GM21367 (cell line): ENCODE results near the gene FGF3.

ENCODE experiments used
- ATAC-seq: cut with Tn5 transposase; IDR thresholded peaks from one replicate; pipeline ENCODE4 v1.9.1; 2021; ENCODE audit not compliant: unreplicated experiment

FGF3 gene

DNA sequence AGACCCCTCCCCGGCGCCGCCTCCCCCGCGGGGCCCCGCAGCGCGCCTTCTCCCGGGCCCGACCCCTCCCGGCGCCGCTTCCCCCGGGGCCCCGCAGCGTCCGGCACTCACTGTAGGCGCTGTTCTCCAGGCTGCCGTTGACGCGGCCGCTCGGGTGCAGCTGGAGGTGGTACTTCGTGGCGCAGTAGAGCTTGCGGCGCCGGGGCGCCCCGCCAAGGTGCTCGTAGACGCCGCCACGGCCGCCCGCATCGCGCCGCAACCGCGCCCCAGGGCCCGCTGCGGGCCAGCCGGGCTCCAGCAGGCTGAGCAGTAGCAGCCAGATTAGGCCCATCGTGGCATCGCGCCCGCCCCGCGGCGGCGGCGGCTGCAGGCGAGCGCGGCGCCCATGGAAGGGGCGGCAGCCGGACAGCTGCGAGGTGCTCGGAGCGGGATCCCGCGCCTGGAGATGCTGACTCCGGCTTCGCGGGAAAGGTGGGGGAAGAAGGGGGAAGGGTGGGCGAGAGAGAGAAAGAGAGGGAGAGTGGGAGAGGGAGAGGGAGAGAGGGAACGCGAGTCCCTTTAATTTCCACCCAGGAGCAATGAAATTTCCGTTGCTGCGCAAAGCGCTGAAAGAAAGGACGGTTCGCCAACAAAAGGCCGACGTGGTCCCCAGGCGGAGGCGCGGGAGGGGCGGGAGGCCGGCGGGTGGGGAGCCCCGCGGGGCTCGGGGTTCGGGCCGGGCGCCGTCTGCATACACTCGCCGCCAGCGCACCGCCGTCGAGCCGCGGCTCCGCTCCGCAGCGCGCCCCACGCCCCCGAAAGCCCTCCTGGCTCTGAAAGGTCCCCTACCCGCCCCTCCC, at the start of gene FGF3:
TSS of gene FGF3 (minus strand) at position 814 of the 839 bp plus-strand sequence. CDS start at position 331, 483 bp downstream.
- ATAC-seq, result no peak

DNA sequence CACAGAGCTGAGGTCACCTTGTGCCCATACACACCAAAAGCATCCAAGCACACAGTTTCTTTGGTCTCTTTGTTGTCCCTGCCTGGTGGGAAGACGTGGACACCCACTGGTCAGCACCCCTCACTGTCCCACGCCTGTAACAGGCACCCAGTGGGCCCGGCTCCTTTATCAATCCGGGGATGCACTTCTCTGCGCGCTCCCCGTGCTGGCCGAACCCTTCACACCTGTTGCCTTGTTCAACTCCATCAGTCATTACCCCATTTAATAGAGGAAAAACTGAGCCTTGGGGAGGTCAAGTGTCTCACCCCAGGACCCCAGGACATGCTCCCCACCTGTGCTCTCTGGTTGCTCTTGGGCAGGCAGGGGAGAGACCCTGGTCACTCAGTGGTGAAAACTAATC, 49.7 kb upstream of the FGF3 start:
- ATAC-seq, result no peak

DNA sequence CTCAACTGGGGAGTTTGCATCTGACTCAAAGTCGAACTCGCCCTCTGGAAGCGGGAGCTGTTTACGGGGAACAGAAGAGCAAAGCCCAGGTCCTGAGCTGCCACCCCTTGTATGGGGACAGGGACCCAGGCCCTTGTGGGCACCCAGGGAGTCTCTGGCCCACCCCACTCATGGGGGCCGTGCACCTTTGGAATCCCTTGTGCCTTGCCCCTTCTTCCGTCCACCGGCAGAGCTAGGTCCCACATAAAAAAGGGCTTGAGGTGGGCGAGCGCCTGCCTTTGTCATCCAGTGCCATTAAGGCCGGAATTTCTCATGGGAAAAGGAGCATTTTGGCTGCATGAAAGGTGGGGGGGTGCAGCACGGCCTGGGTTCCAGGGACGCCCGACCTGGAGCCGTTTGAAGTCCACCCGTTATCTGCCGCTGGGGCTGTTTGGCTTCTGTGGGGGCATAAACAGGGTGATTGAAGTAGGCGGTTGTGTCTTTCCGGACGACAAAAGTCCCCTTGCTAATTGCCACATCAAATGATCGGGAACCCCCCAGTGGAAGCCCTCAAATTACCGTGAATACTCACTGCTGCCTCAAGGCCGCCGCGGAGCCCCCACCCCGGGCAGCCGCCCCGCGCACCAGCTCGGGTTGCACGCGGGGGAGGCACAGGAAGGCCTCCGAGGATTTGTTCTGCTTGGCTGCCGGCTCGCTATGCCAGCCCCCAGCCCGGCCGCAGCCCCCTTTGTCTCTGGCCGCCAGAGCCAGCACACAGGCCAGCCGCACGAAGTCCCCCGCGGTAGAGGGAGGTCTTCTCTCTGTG, 49.0 kb upstream of the FGF3 start:
- ATAC-seq, result no peak

DNA sequence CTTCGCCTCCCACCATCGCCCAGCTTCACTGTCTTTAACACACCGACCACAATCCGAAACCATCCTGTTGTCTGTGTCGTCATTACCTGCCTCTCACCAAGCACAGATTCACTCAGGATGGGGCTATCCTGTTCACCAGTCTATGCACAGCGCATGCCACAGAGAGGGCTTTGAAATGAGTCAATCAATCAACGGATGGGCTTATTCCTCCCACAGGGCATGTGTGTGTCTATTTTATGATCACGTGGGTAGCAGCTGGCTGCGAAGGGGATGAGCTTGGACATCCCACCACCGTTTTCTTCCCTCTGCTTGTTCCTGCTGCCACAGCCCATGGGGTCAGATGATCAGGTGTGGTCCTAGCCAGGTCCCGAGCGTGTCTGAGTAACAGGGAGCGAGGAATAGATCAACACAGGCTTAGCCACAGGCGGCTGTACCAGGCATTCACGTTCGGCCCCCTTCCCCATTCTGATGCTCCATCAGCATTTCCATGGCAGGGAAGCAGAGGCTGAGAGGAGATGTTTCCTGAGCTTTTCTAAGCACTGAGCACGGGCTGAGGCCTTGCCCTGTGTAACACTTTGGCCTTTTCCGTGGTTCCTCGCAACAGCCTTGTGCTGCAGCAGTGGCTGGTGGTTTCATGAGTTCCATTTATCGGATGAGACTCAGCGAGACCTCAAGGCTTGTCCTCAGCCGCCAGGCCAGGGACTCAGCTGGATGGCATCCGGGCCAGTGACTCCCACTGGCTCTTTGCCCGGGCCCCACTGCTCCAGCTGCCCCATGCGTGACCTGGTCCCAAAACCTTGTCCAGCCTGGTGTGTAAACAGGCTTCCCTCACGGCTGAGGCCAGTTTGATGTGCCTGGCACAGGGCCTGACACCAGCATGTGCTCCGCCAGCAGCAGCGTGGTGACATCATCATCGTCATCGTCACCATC, 48.1 kb upstream of the FGF3 start:
- no peak for ATAC-seq

DNA sequence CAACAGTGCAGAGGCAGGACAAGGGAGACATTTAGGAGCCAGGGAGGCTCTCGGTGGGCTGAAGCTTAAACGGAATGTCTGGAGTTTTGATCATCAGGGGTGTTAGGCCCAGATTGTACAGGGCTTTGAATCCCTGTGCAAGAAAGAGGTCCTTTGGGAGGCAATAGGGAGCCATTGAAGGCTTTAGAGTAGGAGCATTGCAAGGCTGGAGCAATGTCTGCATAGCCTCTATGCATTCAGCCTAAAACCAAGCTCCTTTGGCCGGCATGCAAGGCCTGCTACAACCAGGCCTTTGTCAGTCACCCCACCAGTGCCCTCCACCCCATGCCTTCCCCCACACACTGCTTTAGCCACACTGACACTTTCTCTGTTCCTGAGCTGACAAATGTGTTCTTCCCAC, 47.4 kb upstream of the FGF3 start:
- no peak for ATAC-seq

DNA sequence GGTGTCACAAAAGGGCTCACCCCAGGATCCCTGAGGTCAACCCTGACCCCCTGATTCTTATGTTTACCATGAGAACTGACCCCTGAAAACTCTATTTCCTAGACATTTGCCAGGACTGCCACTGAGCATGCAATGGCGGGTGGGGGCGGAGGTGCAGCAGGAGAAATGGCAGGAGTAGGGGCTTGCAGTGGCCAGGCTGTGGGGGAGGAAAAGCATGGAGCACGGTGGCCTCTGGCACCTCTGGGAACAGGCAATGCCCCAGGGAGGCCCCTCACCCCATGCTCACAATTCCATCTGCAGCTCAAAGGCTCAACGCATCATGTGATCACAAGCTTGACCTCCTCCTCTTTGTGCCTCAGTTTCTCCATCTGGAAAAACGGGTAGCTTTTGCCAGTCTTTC, 46.5 kb upstream of the FGF3 start:
- ATAC-seq, result no peak

DNA sequence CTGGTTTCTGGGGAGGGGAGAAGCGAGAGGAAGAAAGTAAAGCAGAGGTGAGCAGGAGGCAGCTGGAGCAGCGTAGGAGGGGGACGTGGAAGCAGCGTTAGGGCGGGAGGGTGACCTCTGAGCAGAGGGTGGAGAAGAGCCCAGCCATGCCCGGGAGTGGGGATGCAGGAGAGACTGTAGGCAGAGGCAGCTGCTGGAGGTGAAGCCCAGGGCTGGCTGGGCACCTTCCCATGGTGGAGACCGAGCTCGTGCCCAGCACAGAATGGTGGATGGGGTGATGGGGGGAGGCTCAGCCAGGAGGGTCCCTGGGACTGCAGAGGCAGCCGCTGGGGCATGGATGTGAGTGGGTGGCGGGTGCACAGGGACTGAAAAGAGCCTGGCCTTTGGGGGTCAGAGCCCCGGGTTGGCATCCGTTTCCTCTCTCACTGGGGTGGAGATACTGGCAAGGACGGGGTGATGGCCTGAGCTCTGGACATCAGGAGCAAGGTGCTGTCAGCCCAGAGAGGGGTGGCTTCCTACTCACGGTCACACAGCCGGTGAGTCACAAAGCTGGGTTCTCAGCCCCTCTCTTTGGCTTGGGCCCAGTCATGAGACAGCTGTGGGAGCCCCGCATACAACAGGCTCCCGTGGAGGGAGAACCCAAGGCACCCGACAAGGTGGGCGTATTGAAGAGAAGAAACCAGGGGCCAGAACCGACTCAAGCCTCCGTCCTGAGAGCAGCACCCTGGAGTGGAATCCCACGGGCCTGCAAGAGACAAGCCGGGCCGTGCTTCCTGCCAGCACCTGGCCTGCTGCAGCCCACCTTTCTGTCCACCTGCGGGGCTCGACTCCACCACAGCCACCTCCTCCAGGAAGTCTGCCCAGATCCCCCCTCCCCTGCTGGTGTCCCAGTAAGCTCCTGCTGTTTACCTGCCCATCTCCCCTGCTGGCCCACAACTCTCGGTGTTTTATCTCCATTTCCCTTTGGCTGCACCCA, 45.8 kb upstream of the FGF3 start:
- no peak for ATAC-seq

DNA sequence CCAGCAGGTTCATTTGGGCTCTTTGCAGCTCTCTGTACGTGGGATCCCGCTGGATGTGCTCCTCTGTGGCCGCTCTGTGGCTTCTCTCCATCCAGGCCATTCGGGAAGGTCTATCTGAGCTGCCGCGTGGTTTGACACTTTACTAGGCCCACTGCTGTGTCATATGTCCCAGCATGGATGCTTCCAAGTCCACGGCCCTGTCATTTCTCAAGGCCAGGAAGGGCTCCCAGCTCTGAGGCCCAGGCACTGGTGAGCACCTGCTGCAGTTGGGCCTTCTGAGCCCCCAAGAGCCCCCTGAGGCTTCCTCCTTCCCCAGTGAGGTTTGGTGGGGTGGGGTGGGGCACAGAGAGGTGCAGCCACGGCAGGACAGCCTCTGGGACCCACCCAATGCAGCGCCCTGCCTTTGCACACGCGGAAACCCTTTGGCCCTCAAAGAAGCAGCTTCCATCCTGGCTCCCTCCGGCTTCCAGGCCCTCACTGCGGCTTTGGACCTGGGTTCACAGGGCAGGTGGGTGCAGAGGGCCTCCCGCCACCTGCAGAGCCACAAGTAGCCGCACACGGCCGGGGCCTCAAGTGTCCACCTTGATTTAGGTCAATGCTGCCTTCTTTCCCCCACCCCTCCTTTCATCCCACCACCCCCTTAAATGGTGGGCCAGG, 44.5 kb upstream of the FGF3 start:
- ATAC-seq, result no peak

DNA sequence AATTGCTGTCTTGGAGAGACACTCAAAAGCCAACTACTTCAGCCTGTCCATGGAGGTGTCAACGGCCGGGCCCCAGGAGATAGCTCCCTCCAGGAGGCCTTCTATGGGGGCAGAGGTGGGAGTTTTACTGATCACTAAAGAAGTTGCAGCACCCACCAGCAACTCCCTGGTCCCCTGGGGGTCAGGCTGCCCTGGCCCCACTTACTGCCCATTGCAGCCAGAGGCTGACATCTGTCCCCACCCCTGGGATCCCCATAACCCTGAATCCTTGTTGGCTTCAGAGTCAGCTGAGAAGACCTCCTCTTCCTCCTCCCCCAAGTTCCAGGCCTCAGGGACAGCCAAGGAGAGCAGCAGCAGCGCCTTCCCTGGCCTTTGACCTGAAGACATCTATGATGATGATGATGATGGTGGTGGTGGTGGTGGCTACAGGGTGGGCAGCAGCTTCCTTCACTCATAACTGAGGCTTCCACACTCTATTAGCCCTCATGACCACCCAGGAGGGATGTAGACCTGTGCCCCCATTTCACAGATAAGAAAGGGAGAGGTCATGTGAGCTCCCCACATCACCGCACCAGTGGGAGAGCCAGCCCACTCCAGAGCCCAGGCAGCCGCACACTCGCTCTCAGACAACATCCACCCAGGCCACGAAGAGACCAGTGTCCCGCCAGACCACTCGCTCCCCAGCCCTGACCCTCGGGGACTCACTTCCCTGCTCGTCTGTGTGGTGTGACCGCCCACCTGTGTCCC, 43.8 kb upstream of the FGF3 start:
- ATAC-seq, result no peak

DNA sequence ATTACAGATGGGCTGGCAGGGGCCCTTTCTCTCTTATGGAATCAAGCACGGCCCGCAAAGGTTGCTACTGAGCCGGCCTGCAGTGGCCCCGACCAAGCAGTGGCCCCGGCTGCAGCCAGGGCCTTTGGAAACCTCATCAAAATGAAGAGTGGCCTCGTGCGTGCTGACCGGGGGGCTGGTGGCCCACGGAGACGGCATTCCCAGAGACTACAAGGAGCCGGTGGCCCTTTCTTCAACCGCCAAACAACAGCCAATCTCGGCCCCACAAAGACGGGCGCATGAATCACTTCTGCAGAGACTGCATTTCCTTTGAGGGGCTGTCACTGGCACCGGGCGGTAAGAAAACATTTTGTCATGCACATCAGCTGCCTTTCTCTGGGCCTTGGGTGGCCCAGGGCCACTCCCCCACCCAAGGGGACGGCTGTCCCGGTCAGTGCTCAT, 43.1 kb upstream of the FGF3 start:
- ATAC-seq, result no peak

DNA sequence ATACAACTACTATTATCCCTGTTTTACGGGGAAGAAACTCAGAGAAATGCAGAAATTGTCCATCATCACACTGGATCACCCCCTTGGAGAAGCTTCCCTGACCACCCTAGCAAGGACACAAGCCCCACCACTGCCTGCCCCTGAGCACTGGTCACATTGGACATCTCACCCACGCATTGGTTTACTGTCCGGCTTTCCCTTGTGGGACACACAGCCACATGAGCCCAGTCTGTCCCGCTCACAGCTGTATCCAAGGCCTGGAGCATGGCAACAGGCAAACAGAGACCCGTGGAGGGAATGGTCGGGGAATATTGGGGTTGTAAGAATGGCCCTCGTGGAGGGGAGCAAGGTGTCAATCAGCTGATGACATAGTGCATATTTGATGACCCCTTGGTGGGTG, 42.7 kb upstream of the FGF3 start:
- no peak for ATAC-seq

DNA sequence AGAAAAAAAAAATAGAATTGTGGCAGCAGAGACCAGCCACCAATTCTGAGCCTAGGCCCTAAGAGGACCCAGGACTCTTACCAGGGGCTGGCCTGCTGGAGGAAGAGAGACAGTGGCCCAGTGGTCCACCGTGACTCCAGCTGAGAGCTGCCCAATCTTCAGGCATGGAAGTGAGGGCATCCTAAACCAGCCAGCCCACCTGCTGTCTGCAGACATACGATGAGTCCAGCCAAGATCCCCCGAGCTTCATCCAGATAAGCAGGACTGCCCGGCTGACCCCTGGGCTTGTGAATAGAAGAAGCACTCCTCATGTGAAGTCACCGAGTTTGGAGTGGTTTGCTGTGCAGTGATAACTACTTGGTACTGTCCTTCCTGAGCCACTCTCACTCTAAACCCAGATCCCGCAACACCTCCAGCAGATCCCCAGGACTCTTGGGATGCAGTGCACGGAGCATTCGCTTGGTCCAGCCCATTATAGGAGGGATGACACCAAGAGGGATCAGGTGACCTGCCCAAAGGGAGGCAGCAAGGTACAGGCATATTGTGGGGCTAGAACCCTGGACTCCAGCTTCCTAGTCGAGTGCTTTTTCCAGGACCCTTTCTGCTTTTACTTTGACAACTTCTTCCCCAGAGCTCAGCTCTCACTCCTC, 41.7 kb upstream of the FGF3 start:
- no peak for ATAC-seq

DNA sequence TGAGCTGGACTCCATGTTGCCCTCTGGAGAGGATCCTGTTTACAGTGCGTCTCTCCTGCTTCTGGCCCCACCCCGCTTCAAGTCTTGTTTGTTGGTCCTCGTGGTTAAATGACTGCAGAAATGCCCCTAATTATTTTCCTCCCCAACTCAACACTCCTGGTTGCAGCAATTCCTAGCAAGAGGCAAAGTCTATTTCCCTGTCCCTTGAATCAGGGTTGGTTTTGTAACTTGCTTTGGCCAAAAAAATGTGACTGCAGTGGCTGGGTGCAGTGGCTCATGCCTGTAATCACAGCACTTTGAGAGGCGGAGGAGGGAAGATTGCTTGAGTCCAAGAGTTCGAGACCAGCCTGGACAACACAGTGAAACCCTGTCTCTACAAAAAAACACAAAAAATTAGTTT, 41.0 kb upstream of the FGF3 start:
- no peak for ATAC-seq

DNA sequence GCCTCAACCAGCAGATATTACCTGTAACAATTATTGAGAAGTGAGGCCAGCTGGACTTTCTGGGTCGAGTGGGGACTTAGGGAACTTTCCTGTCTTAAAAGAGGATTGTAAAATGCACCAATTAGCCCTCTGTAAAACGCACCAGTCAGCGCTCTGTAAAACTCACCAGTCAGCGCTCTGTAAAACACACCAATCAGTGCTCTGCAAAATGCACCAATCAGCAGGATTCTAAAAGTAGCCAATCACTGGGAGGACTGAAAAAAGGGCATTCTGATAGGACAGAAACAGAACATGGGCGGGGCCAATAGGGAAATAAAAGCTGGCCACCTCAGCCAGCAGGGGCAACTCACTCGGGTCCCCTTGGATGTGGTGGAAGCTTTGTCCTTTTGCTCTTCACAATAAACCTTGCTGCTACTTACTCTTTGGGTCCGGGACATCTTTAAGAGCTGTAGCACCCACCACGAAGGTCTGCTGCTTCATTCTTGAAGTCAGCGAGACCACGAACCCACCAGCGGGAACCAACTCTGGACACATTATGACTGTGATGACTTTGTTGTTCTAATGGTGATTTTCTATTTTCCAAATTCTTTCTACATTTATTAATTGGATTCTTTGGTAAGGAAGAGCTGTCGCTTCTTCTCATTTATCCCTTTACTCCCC, 40.2 kb upstream of the FGF3 start:
- ATAC-seq, result no peak

DNA sequence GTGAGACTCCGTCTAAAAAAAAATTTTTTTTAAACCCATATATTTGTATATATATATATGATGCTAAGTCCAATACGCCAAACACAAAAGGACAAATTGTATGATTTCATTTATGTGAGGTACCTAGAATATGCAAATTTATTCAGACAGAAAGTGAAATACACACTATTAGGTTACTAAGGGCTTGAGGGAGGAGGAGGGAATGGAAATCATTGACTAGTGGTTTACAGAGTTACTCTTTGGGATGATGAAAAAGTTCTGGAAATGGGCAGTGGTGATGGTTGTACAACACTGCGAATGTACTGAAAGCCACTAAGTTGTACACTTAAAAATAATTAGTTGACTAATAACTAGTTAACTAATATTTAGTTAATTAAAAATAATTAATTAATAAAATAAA, 36.2 kb upstream of the FGF3 start:
- no peak for ATAC-seq

DNA sequence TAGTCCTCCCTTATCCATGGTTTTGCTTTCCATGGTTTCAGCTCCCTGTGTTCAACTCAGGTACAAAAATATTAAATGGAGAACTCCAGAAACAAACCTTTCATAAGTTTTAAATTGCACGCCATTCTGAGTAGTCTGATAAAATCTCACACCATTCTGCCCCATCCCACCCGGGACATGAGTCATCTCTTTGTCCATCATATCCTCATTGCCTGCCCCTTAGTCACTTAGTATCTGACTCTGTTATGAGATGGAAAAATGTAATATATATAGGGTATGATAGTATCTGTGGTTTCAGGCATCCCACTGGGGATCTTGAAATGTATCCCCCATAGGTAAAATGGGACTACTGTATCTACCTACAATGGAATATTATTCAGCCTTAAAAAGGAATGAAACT, 35.5 kb upstream of the FGF3 start:
- ATAC-seq, result no peak

DNA sequence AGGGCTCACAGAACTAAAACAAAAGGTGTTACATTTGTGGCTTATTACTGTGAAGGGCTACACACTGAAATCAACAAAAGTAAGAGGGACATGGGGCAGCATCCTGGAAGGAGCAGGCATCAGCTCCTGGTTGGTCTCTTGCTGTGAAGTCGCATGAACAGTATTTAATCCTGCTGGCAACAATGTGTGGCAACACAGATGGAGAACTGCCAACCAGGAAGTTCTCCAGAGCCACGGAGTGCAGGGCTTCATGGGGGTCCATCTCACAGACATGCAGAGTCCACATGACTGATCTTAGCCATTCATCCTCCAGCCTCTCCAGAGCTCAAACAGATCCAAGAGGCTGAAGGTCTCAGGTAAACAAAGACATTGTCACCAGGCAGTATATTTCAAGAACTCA, 32.8 kb upstream of the FGF3 start:
- ATAC-seq, result no peak

DNA sequence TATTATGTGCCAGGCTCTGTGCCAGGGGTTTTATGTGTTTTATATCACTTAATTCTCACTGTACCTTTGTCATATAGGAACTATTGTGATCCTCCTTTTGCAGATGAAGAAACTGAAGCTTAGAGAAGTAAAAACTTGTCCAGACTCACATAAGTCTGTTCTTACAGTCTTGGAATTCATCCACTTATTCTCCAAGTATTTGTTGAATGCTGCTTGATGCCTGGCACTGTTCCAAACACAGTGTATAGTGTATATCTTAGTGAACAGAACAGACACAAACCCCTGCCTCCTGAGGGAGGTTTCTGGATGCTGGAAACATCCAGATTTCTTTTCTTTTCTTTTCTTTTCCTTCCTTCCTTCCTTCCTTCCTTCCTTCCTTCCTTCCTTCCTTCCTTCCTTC, 29.0 kb upstream of the FGF3 start:
- ATAC-seq, result no peak
